DOHH2 (cell line): ENCODE results near the gene EXOSC5.

Experiments
- CTCF ChIP-seq: fragments of 200-600 bp; sonication (generic); IDR thresholded peaks from one replicate; pipeline ENCODE4 v1.5.1; 2014; ENCODE audit warnings: antibody characterized with exemption, mild to moderate bottlenecking, low read depth, low read length; ENCODE audit not compliant: poor library complexity, severe bottlenecking
- EZH2phosphoT487 ChIP-seq: fragments of 200-600 bp; sonication (generic); IDR thresholded peaks from 2 replicates; pipeline ENCODE4 v1.6.1; 2017; ENCODE audit warnings: borderline replicate concordance, mild to moderate bottlenecking, antibody characterized with exemption, low read length, moderate library complexity, mixed read lengths

GRCh38 chr19:41339936-41340335 is 57.2 kb downstream of the EXOSC5 start:
- TF ChIP-seq CTCF (no peak), EZH2phosphoT487 (no peak)
